ENCODE data around the gene C19orf38.

The C19orf38 gene

GRCh38 chr19:10878253-10878652 is 30.0 kb downstream of the C19orf38 start:
- DNase-seq: no peak

- DNase-seq: no peak
Observed at GRCh38 chr19:10881403-10882107, 33.3 kb downstream of the C19orf38 start.

GRCh38 chr19:10882108-10882457 is 33.9 kb downstream of the C19orf38 start:
- DNase-seq: no peak

- DNase-seq: no peak
Observed at GRCh38 chr19:10884274-10884673, 36.1 kb downstream of the C19orf38 start.

- DNase-seq: no peak
Observed at GRCh38 chr19:10885201-10886169, 37.3 kb downstream of the C19orf38 start.

GRCh38 chr19:10887616-10888367 is 39.6 kb downstream of the C19orf38 start:
- DNase-seq: no peak

GRCh38 chr19:10888421-10888866 is 40.2 kb downstream of the C19orf38 start:
- DNase-seq: no peak

- DNase-seq: no peak
Observed at GRCh38 chr19:10889880-10890279, 41.7 kb downstream of the C19orf38 start.

GRCh38 chr19:10891405-10892086 is 43.3 kb downstream of the C19orf38 start:
- no peak for DNase-seq

- DNase-seq: no peak
Observed at GRCh38 chr19:10892256-10892655, 44.0 kb downstream of the C19orf38 start.

- no peak for DNase-seq
Observed at GRCh38 chr19:10894911-10895213, 46.6 kb downstream of the C19orf38 start.

GRCh38 chr19:10895363-10895762 is 47.1 kb downstream of the C19orf38 start:
- DNase-seq: no peak

GRCh38 chr19:10895920-10896319 is 47.7 kb downstream of the C19orf38 start:
- DNase-seq: no peak

- no peak for DNase-seq
Observed at GRCh38 chr19:10896851-10897526, 48.8 kb downstream of the C19orf38 start.

GRCh38 chr19:10898633-10899032 is 50.4 kb downstream of the C19orf38 start:
- no peak for DNase-seq

GRCh38 chr19:10899151-10899653 is 51.0 kb downstream of the C19orf38 start:
- no peak for DNase-seq

GRCh38 chr19:10907925-10908324 is 59.7 kb downstream of the C19orf38 start:
- no peak for DNase-seq

- no peak for DNase-seq
Observed at GRCh38 chr19:10908380-10908960, 60.3 kb downstream of the C19orf38 start.

- DNase-seq: no peak
Observed at GRCh38 chr19:10911579-10912363, 63.6 kb downstream of the C19orf38 start.

GRCh38 chr19:10912619-10913018 is 64.4 kb downstream of the C19orf38 start:
- no peak for DNase-seq
